HG02759 (cell line): ENCODE data around the gene CNKSR3.
A peak's percentile ranks its signal among the peaks of the same experiment; 100 is the strongest.

Source experiments
- ATAC-seq: cut with Tn5 transposase; IDR thresholded peaks from one replicate; pipeline ENCODE4 v1.9.1; 2021; ENCODE audit warnings: mild to moderate bottlenecking, moderate library complexity; ENCODE audit not compliant: unreplicated experiment

Gene CNKSR3

DNA sequence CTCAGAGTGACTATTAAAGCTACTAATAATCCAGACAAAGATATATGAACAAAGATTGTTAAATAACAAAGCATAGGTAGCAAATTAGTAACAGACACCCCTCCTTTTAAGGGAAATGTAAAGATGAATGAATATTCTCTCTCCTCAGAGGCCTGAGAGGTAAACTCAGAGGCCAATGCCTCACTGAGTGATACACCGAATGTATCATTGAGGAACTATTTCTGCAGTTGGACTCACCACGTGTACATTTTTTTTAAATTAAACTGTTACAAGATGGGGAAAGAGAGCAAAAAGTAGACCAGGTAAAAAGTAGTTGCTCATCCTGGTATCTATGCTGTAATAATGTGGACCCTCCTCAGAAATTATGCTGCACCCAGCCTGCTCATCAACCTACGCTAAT is 81.6 kb downstream of the CNKSR3 start:
- no peak for ATAC-seq

DNA sequence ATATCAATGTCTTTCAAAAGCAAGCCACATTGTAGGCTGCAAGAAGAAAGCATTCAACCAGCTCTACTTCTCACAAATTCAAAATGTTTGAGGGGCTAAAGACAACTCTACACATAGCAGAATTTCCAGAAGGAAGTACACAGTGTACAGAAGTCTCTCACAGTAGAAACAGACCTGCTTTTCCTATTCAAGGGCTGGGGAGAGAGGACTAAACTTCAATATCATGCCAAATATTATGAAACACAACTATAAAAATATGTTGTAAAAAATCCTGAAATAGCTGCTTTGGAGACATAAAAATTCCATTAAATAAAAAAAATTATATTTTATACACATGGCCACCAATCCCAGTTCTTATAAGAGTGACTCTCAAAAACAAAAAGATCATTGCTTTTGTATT is 83.0 kb downstream of the CNKSR3 start:
- ATAC-seq = no peak

DNA sequence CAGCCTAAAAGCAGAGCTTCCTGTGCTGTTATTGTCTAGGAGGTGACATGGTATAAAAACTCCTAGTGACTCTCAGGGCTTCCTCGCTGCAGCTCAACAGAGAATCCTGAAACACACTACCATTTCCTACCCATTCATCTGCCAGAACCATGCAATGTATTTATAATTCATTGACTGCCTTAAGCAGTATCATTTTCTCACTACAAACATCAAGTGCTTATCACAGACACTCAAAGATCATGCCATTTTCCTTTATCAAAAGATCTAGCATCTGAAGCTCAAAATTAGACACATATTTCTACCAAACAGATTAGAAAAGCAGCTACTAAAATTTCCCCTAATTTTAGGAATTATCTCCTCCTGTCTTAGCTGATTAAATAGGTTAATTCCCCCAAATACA is 83.5 kb downstream of the CNKSR3 start:
- no peak for ATAC-seq

DNA sequence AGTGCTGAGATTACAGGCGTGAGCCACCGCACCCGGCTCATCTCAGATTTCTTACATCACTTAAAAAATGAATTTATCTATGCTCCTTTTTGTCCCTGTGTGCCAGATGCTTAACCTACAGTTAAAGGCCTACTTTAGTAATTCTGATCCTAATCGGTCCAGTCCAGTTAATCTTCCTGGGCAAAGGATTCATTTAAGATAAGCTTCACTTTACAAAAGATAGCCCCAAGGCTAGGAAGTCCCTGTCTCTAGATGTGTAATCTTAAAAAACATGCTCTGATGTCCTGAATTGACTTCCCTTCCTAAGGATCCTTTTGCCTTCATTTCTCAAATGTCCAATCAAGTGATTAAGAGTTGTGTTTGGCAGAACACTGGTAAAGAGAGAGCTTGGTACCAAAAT is 85.5 kb downstream of the CNKSR3 start:
- no peak for ATAC-seq

DNA sequence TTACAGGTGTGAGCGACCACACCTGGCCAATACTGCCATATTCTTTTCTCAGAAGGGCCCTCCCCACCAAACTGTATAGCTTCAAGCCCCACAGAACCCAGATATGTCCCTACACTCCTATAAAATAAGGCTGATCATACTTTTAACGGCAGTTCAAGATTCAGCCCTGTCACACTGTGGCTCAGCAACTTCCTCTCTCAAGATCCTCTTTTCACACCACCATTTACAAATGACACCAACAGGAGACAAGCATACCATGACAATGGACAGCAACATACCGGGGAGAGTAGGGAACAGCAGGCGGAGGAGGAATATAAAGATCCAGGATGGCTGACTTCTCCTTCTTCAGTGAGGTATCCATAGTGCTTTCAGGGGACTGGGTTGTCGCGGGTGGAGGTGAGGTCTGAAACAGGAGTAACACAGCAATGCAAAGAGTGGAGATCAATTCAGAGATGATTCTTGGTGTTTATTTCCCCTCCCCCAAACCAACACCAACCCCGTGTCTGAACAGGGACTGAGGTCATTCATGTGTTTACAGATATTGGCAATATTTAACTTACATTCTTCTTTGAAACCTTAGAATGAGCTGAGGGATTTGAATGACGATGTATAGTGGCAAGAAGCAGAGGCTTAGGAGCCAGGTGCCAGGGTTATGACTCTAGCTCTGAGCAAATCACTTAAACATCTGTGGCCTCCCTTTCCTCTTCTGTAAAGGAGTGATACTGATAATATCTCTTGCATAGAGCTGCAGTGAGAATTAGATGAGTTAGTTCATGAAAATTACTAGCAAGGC is 96.3 kb downstream of the CNKSR3 start:
- ATAC-seq = peak; percentile 68

DNA sequence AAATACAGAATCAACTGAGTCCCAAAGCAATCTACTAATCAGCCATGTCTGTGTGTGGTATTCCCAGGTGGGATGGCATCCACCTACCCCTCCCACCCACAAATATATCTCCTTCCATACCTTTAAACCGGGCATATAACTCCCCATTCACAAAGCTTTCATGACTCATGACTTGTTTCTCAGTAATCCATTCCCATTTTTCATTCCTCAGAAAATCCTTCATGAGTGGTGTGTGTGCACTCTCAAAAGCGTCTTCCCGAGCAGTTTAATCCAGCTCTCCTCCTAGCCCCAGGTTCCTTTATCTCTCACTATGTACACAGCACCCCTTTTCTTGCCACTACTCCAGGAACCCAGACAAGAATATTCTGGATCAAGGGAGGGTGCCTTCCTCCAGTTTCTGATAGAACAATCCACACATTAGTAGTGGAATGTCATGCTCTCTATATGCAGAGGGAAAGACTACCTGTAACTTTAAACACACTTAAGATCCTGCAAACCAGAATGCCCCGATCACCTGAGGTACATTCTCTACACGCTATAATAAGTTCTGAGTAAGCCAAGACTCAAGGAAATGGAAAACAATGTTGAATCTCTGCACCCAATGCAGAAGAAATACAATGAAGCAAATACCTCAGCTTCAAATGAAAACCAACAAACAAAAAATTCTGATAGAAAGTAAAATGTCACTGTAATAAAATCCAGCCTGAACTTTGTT is 98.2 kb downstream of the CNKSR3 start:
- no peak for ATAC-seq

DNA sequence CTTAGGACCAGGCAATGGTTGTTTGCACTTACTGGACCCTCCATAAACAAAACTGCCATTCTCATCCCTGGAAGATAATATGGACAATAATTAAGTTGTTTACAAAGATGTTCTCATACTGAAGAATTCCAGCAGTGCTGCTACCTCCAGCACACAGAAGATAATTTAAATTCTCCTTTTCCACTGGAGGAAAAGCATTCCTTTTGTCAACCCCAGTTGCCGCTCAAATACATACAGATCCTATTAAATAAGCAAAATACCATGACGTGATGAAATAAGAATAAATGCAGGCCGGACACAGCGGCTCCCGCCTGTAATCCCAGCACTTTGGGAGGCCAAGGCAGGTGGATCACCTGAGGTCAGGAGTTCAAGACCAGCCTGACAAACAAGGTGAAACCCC is 99.4 kb downstream of the CNKSR3 start:
- no peak for ATAC-seq

DNA sequence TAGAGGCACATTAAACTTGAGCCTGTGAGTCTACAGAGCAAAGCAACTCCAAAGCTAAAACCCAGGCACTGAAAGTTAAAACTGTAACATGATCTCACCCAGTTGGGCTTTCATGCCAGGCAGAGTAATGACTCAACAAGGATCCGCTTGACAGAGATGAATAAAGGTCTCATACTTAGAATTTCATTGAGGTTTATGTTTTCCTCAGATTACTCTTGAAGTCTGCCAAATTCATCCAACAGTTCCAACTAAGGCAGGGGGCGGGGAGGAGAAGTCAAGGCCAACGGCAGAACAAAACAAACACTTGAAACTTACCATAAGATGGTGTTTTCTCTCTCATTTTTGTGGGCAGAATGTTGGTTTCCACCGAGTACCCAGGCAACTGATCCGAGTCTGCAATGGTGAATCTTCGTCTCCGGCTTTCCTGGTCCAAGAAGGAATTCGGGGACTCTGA is 99.8 kb downstream of the CNKSR3 start:
- ATAC-seq = no peak

DNA sequence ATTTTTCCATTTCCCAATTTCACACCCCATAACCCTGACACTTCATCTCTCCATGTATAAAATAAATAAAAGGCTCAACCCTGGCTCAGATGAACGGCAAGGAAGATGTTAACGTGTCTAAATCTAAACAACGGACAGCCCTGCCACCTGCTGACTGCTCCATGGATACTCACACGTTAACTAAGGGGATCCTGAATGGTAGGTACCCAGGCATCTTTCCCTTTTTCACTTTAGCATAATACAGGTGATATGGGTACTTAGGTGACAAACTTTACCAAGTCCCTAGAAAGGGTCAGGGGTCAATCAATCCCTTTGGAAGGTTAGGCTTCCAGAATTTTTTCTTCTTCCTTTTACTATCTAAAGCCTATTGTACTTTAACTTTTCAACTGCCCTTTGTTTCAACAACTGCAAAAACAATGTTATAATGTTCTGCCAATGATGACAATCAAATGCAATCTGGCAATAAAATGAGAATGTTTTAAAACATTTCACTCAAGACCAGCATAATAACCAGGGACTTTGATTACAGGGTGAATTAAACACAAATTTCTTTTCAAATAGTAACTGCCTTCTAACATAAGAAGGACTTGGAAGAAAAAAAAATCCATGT is 101.5 kb downstream of the CNKSR3 start:
- ATAC-seq = no peak

DNA sequence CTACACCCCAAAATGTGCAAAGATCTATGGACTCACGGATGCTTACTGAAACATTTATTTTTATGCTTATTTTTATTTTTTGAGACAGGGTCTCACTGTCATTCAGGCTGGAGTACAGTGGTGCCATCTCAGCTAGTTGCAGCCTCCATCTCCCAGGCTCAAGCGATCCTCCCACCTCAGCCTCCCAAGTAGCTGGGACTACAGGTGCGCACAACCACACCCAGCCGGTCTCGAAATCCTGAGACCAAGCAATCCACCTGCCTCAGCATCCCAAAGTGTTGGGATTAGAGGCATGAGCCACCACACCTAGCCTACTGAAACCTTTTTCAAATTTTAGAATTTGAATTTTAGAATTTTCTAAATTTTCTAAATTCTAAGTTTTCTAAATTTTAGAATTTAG is 103.0 kb downstream of the CNKSR3 start:
- no peak for ATAC-seq

DNA sequence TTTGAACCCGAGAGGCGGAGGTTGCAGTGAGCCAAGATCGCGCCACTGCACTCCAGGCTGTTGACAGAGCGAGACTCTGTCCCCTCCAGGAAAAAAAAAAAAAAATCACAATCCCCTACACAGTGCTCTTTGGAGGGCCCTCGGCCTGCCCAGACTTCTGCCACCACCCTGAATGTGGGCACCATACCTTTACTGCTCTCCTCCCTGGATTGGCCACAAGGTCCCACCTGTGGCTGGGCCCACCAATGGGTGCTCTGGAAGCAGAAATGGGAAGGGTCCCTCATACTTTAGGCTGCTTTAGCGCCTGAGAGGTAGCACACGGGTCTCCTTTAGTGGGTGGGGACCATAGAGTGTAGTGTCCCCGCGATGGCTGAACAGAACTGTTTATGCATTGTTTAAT is 103.6 kb downstream of the CNKSR3 start:
- ATAC-seq = no peak

DNA sequence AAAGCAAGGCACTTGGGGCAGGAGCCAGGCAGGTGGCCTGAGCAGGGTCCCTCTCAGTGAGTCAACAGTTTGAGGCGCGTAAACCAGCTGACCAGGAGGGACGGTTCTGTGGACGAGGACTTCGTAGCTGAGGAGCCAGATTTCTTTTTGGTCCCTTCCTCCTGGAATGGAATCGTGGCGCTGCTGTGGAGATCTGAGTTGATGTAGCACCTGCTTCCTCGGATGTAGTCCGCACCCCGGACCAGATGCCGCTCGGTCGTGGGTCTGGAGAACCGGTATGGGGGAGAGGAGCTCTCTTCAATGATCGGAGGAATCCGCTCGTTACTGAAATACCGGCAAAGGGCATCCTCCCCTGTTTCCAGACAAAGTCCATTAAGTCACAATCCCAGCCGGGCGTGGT is 104.2 kb downstream of the CNKSR3 start:
- ATAC-seq = no peak

DNA sequence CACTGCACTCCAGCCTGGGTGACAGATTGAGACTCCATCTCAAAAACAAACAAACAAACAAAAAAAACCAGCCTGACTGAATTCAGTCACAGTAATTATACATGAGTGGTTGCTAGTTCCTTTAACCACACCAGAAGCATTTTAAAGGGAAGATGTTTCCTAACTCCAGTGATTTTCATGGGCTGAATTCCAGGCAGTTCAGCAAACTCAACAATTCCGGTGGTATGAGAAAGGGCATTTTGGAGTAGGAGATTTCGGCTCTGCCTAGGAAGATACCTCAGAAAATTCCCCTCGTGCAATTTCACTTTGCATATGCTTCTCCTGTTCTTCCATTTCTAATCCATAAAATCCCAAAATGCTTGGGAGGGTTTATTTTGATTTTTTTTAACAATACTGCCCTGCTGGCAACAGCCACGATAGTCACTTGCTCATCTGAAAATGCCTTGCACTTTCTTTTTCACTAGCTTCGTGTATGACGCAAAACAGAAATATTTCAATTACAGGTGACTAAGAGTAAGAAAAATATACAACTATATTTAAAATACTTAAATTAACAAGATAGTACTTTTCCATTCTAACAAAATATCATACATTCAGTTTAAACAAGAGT is 105.6 kb downstream of the CNKSR3 start:
- ATAC-seq = no peak

DNA sequence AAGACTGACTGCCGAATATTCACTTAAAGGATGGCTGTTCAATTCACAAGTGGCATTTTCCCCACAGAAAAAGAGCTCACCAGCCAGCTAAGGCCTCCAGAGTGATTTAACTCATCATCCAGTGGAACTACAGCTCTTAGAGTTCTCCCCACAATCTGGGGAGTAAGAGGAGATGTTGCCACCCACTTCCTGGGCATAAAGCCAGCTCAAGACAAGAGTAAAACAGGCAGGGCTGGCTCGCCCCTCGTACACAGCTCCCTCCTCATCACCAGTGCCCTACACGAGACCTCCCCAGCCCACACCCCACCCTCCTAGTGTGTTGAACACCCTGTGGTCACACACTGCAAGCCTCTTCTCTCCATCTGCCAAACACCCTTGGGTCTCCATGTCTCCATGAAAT is 106.7 kb downstream of the CNKSR3 start:
- peak; percentile 43 for ATAC-seq

DNA sequence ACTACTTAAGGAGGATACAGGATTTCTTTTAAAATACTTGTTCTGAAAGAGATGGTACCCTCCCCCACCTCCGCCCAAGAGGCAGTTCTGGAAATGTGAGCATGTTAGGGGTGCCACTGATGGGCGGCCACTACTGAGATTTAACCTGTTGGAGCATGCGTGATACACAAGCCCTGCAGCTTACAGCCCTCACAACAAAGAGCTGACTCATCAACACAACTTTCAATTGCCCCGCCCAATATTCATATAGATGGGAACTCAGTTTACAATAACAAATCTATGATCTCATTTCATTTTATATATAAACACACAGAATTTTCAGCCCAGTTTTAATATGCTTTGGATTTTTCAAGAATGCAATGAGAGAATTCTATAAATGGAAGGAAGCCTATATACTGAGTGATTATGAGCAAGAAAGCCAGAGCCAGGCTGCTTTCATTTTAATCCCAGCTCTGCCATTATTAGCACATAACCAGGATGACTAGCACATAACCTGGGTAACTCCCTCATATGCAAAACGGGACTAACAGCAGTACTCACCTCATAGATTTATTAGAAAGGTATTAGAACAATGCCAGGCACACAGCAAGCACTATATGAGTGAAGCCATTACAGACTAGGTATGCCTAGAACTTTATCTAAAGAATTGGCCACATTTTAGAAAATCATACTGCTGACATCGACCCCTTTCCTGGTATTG is 108.3 kb downstream of the CNKSR3 start:
- no peak for ATAC-seq

DNA sequence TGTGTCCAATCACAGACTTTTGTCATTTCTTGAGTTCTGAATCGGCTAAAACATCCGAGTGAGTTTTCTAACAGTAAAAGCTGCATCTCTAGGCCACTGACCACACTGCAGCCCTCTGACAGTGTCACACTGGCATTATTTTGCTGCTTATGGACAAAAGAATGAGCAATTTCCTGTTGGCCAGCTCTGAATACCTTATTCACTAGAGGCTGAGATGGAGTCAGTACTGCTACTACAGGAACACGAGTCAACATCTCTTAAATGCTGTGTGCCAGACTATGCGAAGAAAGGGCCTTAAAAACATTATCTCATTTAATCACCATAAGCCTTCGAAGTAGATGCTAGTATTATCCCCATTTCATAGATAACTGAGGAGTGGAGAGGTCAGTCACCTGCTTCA is 111.4 kb downstream of the CNKSR3 start:
- ATAC-seq = no peak

DNA sequence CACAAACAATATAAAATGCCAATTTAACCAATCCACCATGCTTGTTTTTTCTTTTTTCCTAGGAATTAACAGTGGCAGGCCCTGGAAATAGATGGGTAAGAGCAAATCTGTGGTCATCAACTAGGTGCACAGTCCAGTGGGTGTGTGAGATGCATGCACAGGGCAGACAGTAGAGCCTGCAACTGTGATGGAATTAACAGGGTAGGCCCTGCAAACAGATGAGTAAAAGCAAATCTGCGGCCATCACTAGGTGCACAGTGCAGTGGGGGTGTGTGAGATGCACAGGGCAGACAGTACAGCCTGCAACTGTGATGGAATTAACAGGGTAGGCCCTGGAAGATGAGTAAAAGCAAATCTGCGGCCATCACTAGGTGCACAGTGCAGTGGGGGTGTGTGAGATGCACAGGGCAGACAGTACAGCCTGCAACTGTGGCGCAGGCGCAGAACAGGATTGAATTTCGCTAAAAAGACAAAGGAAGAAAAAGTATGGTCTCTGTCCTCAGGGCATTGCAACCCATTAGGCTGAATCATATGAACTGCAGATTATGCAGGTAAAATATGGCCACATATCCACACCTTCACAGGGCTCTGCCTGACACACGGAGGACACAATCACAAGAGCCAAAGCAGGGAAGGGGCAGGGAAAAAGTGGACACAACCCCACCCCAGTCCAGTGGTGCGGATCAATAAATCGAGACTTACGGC is 112.8 kb downstream of the CNKSR3 start:
- no peak for ATAC-seq

DNA sequence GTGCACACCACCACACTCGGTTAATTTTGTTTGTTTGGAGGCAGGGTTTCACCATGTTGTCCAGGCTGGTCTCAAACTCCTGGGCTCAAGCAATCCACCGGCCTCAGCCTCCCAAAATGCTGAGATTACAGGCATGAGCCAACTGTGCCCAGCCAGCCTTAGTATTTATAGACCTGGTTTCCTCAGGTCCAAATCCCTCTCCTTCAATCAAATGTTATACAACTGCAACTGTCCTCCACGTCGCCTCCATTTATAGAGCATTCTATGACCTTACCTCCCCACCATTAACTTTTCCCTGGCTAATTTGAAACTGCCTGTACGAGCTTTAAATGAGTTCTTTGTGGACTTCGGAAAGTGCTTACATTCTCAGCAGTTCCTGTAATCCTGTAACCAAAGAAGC is 114.6 kb downstream of the CNKSR3 start:
- ATAC-seq = no peak

DNA sequence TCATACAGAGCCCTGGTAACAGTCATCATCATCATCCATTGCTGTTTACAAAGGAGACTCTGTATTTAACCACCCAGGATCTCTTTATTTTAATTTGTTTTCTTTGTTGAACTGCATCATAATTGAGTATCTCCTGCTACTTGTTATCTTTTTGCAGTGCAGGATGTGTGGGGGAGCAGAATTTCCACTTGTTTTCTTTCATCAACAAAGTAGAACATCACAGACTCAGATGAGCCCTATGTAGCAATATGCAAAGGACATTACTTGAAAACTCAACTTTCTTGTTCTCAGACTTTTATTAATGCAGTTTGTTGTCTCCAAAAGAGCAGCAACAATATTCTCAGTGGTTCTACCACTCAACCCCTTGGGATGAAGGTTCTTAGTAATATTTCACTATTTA is 115.2 kb downstream of the CNKSR3 start:
- ATAC-seq = no peak

DNA sequence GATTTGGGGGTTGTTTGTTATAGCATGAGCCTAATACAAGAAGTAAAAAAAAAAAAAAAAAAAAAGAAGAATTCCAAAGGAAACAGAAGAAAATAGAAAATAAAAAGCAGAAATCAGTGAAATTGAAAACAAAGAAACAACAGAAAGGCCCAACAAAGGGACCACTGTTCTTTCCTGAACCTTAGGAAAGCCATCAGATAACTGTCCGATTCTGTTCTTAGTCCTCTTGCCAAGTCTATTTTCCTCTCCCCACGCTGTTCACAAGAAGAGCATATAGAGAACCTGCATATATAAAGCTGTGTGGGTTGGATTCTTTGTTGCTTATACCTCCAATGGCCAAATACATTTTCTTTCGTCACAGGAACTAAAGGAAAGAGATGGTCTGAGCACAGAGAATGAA is 115.9 kb downstream of the CNKSR3 start:
- ATAC-seq = no peak
